ENCODE data around the gene ITSN1.
A peak's percentile ranks its signal among the peaks of the same experiment; 100 is the strongest.
"Not testable (repeated sequence)": the region's sequence is repeated elsewhere in the genome, so short reads cannot be mapped to it uniquely, and the experiment has no call there.

ITSN1 gene

DNA sequence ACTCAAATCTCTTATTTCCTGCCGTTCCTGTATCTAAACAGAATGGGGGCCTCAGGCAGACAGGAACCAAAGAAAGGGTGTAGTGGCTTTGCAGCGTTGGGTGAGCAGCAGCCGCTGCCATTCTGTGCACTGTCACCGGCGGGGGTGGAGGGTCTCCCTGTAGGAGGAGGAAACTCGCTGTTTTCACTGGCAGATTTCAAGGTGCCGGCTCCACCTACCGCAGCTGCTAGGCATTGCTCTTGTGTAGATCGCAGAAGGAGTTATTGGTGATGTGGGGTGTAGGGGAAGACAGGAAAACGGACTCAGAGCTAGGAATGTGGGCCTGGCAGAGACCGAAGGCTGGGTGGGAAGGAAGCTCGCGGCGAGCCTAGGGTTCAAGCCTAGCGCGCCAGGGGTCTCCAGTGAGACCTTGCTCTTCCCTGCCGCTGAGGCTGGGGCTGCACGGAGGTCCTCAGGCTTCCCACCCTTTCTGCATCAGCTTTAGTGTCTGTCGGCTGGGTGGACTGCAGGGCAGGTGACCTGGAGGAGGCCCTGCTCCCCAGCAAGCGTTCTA is 252.5 kb downstream of the ITSN1 start:
- peak; percentile 89 for DNase-seq (ENCODE audit: low read depth)

DNA sequence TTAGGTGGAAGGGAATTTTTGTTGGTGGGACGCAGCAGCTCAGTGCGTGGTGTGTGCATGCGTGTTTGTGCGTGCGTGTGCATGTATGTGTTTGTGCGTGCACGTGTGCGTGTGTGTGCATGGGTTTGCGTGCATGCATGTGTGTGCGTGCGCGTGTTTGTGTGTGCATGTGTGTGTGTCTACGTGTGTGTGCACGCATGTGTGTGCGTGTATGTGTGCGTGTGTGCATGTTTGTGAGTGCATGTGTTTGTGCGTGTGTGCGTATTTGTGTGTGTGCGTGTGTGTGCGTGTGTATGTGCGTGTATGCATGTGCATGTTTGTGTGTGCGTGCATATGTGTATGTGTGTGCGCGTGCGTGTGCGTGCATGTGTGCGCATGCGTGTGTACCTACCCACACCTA is 253.1 kb downstream of the ITSN1 start:
- DNase-seq (ENCODE audit: low read depth) = no peak

DNA sequence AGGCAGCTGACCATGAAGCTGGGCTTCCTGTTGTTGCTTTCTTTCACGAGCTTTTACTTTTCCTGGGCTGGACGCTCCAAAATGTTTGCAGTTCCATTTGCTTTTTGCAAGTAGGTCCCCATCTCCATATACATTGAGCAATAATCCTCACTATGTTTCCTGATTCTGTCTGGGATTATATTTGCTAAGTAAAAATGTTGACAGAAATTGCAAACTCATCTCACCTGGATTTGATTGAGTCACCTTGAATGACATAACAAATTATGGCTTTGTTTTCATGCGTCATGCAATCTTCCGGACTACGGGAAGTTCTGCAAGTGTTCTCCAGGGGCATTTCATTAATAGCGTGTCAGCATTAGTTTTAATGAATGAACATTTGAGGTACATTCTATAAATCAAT is 254.4 kb downstream of the ITSN1 start:
- no peak for DNase-seq (ENCODE audit: low read depth)

DNA sequence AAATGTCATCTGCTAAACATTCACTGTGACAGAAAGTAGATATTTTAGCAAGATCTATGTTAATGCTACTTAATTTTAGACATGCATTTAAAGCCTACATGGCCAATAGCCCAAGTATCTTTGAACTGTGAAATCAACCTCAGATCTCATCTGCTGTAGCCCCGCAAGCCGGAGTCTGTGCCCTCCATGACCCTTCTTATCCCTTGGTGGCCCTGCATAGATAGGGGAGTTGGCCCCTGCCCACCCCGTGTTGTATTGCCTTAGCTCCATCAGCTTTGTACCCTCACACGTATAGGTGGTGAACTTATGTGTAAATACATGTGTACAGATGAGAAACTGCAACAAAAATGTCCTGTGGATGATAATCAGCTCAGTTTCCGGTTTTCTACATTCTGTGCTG is 254.8 kb downstream of the ITSN1 start:
- DNase-seq (ENCODE audit: low read depth) = no peak

DNA sequence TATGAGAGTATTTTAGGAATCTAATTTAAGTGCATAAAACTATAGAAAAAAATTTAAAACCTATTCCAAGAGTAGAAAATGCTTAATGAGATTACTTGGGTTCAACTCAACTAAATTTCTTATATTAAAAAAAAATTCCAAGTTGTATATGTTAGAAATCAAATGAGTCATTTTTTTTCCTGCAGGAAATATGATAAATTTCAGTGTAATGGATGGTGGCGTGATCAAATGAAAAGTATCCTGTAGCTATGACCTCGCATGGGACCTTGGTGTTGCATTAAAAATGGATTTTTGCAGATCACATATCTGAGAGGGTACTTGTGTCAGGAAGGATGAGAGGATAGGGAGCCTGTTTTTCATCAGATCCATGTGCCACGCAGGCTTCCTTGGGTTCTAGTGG is 255.4 kb downstream of the ITSN1 start:
- no peak for DNase-seq (ENCODE audit: low read depth)

DNA sequence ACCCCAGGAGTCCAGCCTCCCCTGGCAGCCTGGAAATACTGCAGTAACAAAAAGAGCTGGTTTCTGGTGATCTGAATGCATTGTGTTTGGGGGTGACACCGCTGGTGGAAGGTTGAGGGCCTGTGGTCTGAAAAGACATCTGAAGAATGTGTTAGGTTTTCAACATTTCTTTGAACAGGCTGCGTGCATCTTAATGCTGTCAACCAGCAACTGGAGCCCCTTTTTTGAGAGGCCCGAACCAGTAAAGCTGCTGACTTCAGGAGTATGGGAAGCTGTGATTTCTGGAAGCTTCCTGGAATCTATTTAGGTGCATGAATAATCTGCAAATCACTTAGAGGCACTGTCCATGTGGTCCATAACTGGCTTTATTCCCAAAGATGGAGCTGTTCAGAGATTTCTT is 256.3 kb downstream of the ITSN1 start:
- DNase-seq (ENCODE audit: low read depth) = no peak

DNA sequence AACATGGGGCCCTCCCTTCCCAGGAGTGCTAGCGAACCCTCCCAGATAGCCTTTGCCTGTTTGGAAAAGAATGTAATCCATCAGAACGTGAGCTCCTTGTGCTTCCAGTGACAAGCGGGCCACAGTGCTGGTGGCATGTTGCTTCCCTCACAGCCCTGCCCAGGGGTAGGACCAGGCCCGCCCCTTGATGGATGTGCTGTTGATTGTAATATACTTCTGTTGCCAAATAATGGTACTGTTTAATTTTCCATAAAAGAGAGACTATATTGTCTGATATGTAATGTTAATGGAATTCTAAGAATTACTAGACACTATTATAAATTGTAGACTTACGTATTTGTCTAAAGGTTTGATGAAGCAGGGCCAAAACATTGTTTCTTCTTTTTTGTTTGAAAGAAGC is 256.9 kb downstream of the ITSN1 start:
- DNase-seq (ENCODE audit: low read depth) = no peak

DNA sequence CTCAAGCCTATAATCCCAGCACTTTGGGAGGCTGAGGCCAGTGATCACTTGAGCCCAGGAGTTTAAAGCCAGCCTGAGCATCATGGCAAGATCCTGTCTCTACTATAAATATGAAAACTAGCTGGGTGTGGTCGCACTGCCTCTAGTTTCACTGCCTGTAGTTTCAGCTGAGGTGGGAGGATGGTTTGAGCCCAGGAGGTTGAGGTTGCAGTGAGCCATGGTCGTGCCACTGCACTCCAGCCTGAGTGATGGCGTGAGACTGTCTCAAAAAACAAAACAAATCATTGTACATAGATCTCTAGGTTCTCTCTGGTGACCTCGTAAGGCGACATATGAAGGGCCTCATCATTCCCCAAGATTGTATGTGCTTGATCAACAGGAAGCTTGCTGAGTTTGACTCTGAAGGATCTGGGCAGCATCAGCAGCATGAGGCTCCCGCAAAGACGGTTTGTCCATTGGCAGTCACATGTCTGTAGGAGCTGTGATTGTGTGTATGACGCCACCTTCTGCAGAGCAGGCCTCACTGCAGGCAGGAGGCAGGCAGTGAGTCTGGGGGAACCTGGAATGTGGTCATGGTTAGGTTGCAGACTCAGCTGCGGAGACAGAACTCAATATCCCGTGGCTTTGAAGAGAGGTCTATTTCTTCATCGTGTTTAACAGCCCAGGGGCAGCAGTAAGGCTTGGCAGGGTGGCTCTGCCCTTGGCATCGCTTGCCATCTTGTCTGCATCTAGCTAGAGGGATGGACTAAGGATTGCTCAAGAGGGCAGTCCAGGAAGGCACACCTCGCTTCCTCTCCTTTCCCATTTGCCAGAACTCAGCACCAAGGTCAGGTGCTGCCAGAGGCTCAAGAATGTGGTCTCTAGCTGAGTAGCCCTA is 259.3 kb downstream of the ITSN1 start:
- peak; percentile 32 for DNase-seq (ENCODE audit: low read depth)

DNA sequence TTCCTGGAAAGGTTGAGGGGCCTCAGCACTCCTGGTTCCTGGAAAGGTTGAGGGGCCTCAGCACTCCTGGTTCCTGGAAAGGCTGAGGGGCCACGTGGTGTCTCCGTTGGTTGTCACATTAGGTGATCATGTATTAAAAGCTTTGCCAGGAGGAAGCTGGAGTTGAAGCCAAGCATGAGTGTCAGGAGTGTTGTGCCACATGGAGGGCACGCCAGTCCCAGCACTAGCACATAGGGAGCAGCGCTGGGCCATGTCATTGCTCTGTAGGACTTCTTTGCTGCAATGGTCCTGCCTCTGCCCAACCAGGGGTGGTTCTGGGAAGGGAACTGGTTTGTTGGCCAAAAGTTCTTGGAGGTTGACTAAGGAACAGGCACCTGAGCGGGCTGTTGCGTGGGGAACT is 260.0 kb downstream of the ITSN1 start:
- no peak for DNase-seq (ENCODE audit: low read depth)

DNA sequence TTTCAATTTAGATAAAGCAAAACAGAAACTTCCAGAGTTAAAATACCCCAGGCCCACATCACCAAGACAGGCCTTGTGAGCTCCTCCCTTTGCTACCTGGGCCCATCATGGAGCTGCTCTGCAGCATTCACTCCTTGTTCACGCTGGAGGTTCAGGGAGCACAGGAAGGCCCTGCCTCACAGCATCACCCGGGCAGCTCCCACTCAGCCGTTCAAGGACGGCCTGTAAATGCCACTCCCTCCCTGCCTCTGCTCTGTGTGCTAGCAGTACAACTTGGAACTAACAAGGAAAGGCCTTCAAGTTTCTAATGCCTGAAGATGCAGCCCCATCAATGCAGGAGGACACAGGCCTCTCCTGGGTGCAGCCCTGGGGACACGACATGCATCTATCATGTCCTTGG is 261.7 kb downstream of the ITSN1 start:
- no peak for DNase-seq (ENCODE audit: low read depth)

DNA sequence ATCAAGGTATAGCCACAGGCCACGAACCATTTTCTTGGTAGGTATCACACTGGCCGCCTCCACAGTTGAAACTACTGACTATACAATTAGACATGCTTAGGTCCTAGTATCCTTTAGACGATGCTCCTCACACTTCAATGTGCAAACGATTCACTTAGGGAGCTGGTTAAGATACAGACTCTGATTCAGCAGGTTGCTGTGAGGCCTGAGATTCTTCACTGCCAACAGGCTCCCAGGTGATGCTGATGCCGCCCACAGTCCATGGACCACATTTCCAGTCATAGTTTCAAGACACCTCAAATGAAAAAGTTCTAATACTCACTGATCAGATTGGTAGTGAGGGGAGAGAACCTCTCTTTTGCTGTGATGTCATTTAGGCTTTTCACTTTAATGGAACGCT is 266.5 kb downstream of the ITSN1 start:
- no peak for DNase-seq (ENCODE audit: low read depth)

DNA sequence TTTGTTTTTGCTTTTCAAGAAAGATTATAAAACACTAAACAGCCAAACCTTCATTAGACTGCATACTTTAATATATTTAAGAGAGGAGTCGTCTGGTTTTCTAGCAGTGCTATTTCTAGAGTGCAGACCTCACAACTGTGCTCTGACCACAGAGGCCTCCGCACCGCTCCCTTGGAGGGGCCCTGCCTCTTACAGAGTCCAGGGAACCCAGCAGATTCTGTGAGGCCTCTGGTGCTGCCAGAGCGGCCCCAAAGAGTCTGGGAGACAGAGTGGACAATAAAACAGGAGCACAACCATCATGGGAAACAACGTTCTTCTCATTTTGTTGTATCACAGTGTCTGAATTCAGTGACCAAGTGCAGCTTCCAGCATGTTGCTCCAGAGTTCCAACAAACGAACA is 267.5 kb downstream of the ITSN1 start:
- DNase-seq (ENCODE audit: low read depth) = no peak

DNA sequence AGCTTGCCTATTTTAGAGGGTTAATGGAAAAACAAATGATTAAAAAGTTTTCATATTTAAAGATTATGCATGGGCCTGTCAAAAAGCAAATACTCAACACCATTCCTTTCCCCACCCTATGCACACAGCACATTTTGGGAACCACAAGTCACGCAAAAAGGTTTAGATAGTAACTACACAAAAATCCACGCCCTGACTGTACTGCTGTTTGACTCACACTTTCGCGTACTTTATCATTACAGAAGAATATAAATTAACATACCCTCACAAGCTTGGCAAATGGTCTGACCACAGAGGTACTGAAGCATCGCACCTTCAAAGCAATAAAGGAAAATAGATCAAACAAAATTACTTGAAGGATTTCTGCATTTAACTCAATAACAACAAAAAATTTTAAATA is 271.9 kb downstream of the ITSN1 start:
- no peak for DNase-seq (ENCODE audit: low read depth)

DNA sequence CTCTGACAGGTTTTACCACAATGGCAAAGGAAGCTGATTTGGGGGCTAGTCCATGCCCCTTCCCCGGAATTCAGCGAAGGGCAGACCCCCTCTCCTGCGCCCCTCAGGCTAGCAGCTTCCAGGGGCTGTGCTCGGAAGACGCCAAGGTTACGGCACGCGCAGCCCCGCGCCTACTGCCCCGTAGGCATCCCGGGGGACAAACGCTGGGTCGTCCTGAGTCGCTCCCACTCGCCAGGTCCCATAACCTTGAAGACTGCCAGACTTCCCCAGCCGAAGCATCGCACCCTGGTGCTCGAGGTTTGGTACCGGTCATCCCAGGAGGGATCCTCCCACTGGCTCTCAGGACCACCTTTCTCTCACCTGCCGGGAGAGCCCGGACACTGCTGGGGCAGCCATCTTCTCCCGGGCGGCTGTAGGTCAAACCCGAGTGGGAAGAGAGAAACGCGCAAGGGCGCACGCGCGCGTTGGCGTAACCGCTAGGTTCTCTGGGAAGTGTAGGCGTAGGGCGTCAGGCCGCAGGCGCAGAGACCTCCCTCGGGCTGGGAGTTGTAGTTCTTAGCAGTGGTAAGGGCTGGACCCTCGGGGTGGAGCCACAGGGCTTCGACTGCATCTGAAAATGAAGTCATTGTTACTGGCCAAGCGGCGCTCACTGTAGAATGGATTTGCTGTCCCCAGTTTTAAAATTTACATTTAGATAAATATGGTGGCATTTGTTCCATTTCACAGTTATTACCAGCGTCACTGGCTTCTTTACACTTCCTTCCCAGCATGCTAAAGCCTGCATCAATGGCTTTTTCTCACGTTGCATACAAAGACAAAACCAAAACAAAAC is 273.3 kb downstream of the ITSN1 start, which contains the start of gene ATP5PO:
Gene ATP5PO (minus strand): TSS at position 437 of the 832 bp plus-strand sequence. CDS start 41 bp downstream, at position 396.
- DNase-seq (ENCODE audit: low read depth) = peak; percentile 99

DNA sequence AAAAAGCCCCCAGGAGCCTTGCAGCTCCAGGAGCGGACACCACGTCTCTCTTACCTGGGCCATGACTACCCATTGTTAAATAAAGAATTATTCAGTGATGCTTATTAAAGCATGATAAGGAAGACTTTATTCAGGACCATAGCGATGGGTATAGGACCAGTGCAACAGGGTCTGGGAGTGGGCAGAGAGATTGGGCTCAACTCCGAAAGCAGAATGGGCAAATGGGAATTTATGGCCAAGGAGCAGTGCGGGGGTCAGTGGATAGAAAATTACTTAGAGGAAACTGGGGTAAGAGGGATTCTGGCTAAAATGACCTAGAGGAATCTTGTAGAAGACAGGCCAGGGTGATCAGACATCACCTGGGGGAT is 273.9 kb downstream of the ITSN1 start:
- DNase-seq (ENCODE audit: low read depth) = no peak

DNA sequence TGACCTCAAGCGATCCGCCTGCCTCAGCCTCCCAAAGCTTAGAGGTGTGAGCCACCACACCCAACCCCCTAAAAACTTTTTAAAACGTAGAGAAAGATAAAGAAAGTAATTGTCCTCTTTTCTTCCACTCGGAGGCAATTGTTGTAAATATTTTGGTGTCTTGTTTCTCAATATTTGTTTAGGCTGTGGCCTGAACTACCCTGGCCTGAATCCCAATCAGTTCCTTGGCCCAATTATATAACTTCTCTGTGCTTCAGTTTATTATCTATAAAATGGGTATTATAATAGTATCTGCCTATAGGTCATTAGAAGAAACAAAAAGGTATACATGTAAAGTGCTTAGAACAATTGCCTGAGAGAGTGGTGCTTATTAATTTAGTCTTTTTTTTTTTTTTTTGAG is 275.1 kb downstream of the ITSN1 start:
- no peak for DNase-seq (ENCODE audit: low read depth)

DNA sequence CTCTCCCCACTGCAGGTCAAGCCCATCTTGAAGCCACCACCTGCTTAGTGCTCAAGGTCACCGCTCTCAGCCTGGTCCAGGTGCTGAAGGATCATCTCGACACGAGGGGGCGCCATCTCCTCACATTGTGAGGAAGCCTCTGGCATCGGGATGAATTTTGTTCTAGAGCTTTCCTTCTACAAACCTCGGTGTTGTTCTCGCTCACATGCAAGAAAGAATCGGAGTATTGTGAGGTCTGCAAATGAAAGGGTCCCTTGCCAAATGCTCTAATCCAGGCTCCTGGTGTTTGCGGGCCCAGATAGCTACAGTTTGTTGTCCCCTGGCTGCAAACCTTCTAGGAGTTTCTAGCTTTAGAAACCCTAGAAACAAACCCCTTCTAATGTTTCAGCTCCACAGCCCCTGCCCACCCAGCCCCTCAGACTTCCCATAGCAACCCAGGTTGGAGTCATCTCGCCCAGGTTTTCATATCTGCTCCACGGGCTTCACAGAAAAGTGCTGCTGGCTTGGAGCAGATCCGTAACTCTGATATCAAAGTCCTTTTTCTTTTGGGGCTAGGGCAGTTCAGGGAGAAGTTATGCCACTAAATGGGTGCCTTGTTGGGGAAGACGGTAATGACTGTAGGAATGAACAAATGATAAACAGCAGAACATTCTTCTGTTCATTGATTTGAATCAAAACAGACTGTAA is 281.9 kb downstream of the ITSN1 start:
- peak; percentile 86 for DNase-seq (ENCODE audit: low read depth)

DNA sequence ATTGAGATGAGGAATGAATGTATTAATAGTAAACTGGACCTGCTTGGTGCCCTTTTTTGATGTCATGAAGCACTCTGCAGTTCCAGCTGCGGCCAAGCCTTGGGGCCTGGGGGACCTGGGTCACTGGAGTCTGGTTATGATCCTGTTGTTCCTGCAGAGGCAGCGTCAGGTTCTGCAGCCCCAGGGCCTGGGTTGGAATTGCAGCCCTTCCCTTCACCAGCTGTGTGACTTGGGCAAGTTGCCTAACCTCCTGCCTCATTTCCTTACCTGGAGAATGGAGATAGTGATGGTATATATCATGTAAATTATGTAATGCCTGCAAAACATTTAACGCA is 282.4 kb downstream of the ITSN1 start:
- no peak for DNase-seq (ENCODE audit: low read depth)

DNA sequence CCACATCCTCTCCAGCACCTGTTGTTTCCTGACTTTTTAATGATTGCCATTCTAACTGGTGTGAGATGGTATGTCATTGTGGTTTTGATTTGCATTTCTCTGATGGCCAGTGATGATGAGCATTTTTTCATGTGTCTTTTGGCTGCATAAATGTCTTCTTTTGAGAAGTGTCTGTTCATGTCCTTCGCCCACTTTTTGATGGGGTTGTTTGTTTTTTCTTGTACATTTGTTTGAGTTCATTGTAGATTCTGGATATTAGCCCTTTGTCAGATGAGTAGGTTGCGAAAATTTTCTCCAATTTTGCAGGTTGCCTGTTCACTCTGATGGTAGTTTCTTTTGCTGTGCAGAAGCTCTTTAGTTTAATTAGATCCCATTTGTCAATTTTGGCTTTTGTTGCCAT is 283.9 kb downstream of the ITSN1 start:
- not testable (repeated sequence) for DNase-seq (ENCODE audit: low read depth)

DNA sequence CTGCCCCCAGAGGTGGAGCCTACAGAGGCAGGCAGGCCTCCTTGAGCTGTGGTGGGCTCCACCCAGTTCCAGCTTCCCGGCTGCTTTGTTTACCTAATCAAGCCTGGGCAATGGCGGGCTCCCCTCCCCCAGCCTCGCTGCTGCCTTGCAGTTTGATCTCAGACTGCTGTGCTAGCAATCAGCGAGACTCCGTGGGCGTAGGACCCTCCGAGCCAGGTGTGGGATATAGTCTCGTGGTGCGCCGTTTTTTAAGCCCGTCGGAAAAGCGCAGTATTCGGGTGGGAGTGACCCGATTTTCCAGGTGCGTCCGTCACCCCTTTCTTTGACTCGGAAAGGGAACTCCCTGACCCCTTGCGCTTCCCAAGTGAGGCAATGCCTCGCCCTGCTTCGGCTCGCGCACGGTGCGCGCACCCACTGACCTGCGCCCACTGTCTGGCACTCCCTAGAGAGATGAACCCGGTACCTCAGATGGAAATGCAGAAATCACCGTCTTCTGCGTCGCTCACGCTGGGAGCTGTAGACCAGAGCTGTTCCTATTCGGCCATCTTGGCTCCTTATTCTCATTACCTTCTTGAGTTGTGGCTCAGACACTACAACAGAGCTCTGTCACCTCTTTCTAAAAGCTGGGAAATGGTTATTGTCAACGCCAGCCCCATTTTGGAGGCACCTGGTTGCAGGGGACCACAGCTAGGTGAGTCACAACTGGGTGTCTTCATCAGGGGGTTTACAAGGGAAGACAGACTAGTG is 288.9 kb downstream of the ITSN1 start:
- DNase-seq (ENCODE audit: low read depth) = not testable (repeated sequence)

DNA sequence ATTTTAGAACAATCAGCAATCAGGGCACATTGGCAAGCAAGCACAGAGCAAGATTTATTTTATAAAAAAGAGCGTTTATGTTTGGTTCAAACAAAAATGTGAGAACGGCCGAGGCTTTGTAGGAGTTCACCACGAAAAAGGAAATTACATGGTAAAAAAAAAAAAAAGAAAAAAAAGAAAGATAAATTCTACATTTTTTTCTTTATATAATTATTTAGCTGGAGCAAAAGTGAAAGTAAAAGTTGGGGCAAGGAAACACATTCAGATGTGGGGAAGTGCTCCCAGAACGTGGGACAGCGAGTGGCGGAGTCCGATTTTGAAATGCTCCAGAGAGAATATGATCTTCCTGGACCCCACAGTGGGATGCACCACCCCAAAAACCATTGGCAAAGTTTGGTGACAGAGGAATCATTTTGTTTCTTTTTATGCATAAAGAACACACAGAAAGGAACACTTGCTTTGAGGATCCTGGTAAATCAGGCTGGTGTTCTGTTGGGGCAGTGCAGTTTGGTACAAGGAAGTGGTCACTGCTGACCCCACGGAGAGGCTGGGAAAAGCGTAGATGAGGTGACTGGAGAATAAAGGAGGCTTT is 289.6 kb downstream of the ITSN1 start:
- no peak for DNase-seq (ENCODE audit: low read depth)
